22Rv1 (cell line): ENCODE data around the gene SORBS1.

Experiments used
- ZFX ChIP-seq: fragments of 450-650 bp; IDR thresholded peaks from 2 replicates; pipeline ENCODE4 v1.6.1; 2017; ENCODE audit warnings: antibody characterized with exemption, borderline replicate concordance
- TF ChIP-seq, protein P1 (sequence below): fragments of 450-650 bp; IDR thresholded peaks from 2 replicates; pipeline ENCODE4 v1.5.1; 2017; ENCODE audit warnings: mild to moderate bottlenecking

GRCh38 chr10:95334805-95335144 is 226.4 kb downstream of the SORBS1 start:
- TF ChIP-seq, protein P1, sequence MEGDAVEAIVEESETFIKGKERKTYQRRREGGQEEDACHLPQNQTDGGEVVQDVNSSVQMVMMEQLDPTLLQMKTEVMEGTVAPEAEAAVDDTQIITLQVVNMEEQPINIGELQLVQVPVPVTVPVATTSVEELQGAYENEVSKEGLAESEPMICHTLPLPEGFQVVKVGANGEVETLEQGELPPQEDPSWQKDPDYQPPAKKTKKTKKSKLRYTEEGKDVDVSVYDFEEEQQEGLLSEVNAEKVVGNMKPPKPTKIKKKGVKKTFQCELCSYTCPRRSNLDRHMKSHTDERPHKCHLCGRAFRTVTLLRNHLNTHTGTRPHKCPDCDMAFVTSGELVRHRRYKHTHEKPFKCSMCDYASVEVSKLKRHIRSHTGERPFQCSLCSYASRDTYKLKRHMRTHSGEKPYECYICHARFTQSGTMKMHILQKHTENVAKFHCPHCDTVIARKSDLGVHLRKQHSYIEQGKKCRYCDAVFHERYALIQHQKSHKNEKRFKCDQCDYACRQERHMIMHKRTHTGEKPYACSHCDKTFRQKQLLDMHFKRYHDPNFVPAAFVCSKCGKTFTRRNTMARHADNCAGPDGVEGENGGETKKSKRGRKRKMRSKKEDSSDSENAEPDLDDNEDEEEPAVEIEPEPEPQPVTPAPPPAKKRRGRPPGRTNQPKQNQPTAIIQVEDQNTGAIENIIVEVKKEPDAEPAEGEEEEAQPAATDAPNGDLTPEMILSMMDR: no peak
- TF ChIP-seq ZFX: no peak
